GM12878 (cell line): ENCODE results near the gene ANKRD11. TPM values are rescaled to one million over a fixed set of nuclear protein-coding genes. Genes with fewer than 3 reads are reported as not detected.

ENCODE experiments used
- ATAC-seq: fragments of 200-7000 bp; cut with Tn5 transposase; 3 replicates; pipeline ENCODE4 v1.9.1; 2020; ENCODE audit warnings: mild to moderate bottlenecking, moderate library complexity
- BruUV-seq: library from RNA; stranded (reverse); fragments of 400-500 nt; replicated peaks from 2 replicates; lab custom pipeline; 2021; lab: Mats Ljungman, UMichigan
- CTCF ChIA-PET: fragments of 300-600 bp; sonication (Branson Sonifier 250); formaldehyde crosslinking; extraction: SDS; loops from one replicate; lab custom pipeline; 2021; ENCODE audit warnings: inconsistent platforms; lab: Yijun Ruan, JAX
- POLR2A ChIA-PET: fragments of 350-600 bp; formaldehyde crosslinking; extraction: SDS; loops from one replicate; lab custom pipeline; 2021; ENCODE audit warnings: inconsistent platforms; lab: Charles Lee
- RAD21 ChIA-PET: fragments of 300-600 bp; sonication (Branson Sonifier 250); formaldehyde crosslinking; loops from one replicate; lab custom pipeline; 2023; ENCODE audit warnings: antibody characterized with exemption; ENCODE audit not compliant: unreplicated experiment; lab: Charles Lee
- SMC1A ChIA-PET: fragments of 300-600 bp; sonication (Branson Sonifier 250); formaldehyde crosslinking; loops from one replicate; lab custom pipeline; 2023; ENCODE audit not compliant: unreplicated experiment, uncharacterized antibody; lab: Charles Lee
- DNase-seq: peaks from one replicate; pipeline ENCODE4 v3.0.0-alpha.2; 2011; ENCODE audit warnings: low read depth, low spot score
- FAIRE-seq: peaks from 3 replicates; lab custom pipeline; 2011; peaks lifted over from hg19 to GRCh38; lab: Jason Lieb, UNC
- H2AFZ ChIP-seq: 2 replicates; pipeline ENCODE4 v1.6.0; 2011; ENCODE audit warnings: low read depth, low read length, control low read depth; ENCODE audit not compliant: control insufficient read depth
- H3K27ac ChIP-seq: 2 replicates; pipeline ENCODE4 v1.5.1; 2011; ENCODE audit warnings: control low read depth; ENCODE audit not compliant: control insufficient read depth, insufficient read depth
- H3K27me3 ChIP-seq, 2 experiments: replicated peaks in 1 of 2; 2 replicates each; pipeline versions ENCODE4 v1.6.0 to v1.6.1; 2011; ENCODE audit warnings: low read length in 1 of 2; ENCODE audit not compliant: control insufficient read depth in 2 of 2, insufficient read depth in 2 of 2
- H3K36me3 ChIP-seq, 2 experiments: 2 replicates each; pipeline ENCODE4 v1.5.1; 2011; ENCODE audit warnings: low read length in 1 of 2; ENCODE audit not compliant: control insufficient read depth in 2 of 2, insufficient read depth in 2 of 2
- H3K4me1 ChIP-seq: 2 replicates; pipeline ENCODE4 v1.6.1; 2011; ENCODE audit warnings: mild to moderate bottlenecking, low read length, moderate library complexity, mixed read lengths; ENCODE audit not compliant: control insufficient read depth, insufficient read depth
- H3K4me2 ChIP-seq: 2 replicates; pipeline ENCODE4 v1.6.0; 2011; ENCODE audit warnings: control low read depth; ENCODE audit not compliant: control insufficient read depth, insufficient read depth
- H3K4me3 ChIP-seq: fragments of 200-600 bp; sonication (generic); 2 replicates; pipeline ENCODE4 v1.5.1; 2016
- H3K79me2 ChIP-seq: 2 replicates; pipeline ENCODE4 v1.6.0; 2011; ENCODE audit warnings: low read length; ENCODE audit not compliant: control insufficient read depth, insufficient read depth
- H3K9ac ChIP-seq: 2 replicates; pipeline ENCODE4 v1.8.0; 2011; ENCODE audit warnings: low read length, control low read depth, mixed read lengths; ENCODE audit not compliant: control insufficient read depth, insufficient read depth
- H3K9me3 ChIP-seq: replicated peaks from 3 replicates; pipeline ENCODE4 v1.5.1; 2011; ENCODE audit warnings: mild to moderate bottlenecking, low read length; ENCODE audit not compliant: control insufficient read depth, insufficient read depth
- H4K20me1 ChIP-seq: 2 replicates; pipeline ENCODE4 v1.6.0; 2011; ENCODE audit not compliant: control insufficient read depth, insufficient read depth
- EGR1 ChIP-seq, 2 experiments: IDR thresholded peaks; 1 replicate in 1 of 2; 2 replicates in 1 of 2; pipeline ENCODE4 v1.6.1; 2011 to 2012; ENCODE audit warnings: low read depth in 2 of 2, low read length in 2 of 2, borderline replicate concordance in 1 of 2, mild to moderate bottlenecking in 1 of 2, moderate library complexity in 1 of 2
- IRF5 ChIP-seq: fragments of 450-650 bp; IDR thresholded peaks from 2 replicates; pipeline ENCODE4 v1.6.1; 2017; ENCODE audit warnings: borderline replicate concordance
- NFIC ChIP-seq: IDR thresholded peaks from 2 replicates; pipeline ENCODE4 v1.6.1; 2012; ENCODE audit warnings: low read depth, mild to moderate bottlenecking, inconsistent platforms, low read length, moderate library complexity
- NRF1 ChIP-seq: conservative IDR thresholded peaks from 2 replicates; pipeline ENCODE4 v1.6.1; 2011; ENCODE audit warnings: mild to moderate bottlenecking, low read depth, low read length, improper control_type of control experiment
- POLR2A ChIP-seq: IDR thresholded peaks from 2 replicates; pipeline ENCODE4 v1.6.1; 2011; ENCODE audit warnings: low read depth, mild to moderate bottlenecking, low read length
- WGBS: methylation state at CpG from one replicate; pipeline ENCODE4 v1.1.6; 2016; ENCODE audit warnings: low lambda C conversion rate; ENCODE audit not compliant: insufficient replicate concordance, insufficient coverage; ENCODE audit errors: missing lambda C conversion rate; 5-methylcytosine and 5-hydroxymethylcytosine counted together
- in situ Hi-C: fragments of 300-500 bp; cut with MboI; formaldehyde crosslinking; loops from 9 replicates; pipeline ENCODE4 v1.14.3; 2018; ENCODE audit warnings: mixed read lengths
- intact Hi-C: fragments of 100-400 bp; cut with micrococcal nuclease; formaldehyde crosslinking; loops from one replicate; pipeline ENCODE4 v1.14.2; 2022; ENCODE audit not compliant: unreplicated experiment
- polyA plus RNA-seq, 11 experiments: library from polyadenylated mRNA; depleted of rRNA in 4 of 11; unstranded in 6 of 11; stranded (reverse) in 5 of 11; fragments of >200 nt; fragmentation: Nextera tagmentation in 4 of 11; fragmentation: Illumina TruSeq in 1 of 11; extraction: Ambion mirVana in 4 of 11; extraction: Trizol in 1 of 11; gene quantifications; 1 replicate in 1 of 11; 2 replicates in 10 of 11; pipeline versions ENCODE4 v1.2.1 to v1.2.3, GENCODE V29; 2011 to 2016; ENCODE audit warnings: inconsistent platforms in 2 of 11, missing spikeins in 2 of 11, low read depth in 1 of 11
- total RNA-seq, 4 experiments: library from RNA; depleted of rRNA in 3 of 4; stranded (reverse); fragments of >200 nt in 3 of 4; fragmentation: Illumina TruSeq in 1 of 4; extraction: Trizol in 1 of 4; gene quantifications; 2 replicates each; pipeline versions ENCODE4 v1.2.1 to v1.2.3, GENCODE V29; 2013 to 2021
- TF ChIP-seq, protein P1 (sequence below): fragments of 150-350 bp; IDR thresholded peaks from 2 replicates; pipeline ENCODE4 v1.6.1; 2016; ENCODE audit warnings: low read depth, low read length

ANKRD11 gene
- total and polyA plus RNA-seq, 10 of the 15 experiments (the other 5 are each of a cell fraction or from before 2014, with no cell fraction given) = 5.1 to 103 (median 27.4) TPM

GRCh38 chr16:89313583-89313982 is 176.8 kb downstream of the ANKRD11 start (continued):
- no peak for TF ChIP-seq IRF5
- TF ChIP-seq, protein P1, sequence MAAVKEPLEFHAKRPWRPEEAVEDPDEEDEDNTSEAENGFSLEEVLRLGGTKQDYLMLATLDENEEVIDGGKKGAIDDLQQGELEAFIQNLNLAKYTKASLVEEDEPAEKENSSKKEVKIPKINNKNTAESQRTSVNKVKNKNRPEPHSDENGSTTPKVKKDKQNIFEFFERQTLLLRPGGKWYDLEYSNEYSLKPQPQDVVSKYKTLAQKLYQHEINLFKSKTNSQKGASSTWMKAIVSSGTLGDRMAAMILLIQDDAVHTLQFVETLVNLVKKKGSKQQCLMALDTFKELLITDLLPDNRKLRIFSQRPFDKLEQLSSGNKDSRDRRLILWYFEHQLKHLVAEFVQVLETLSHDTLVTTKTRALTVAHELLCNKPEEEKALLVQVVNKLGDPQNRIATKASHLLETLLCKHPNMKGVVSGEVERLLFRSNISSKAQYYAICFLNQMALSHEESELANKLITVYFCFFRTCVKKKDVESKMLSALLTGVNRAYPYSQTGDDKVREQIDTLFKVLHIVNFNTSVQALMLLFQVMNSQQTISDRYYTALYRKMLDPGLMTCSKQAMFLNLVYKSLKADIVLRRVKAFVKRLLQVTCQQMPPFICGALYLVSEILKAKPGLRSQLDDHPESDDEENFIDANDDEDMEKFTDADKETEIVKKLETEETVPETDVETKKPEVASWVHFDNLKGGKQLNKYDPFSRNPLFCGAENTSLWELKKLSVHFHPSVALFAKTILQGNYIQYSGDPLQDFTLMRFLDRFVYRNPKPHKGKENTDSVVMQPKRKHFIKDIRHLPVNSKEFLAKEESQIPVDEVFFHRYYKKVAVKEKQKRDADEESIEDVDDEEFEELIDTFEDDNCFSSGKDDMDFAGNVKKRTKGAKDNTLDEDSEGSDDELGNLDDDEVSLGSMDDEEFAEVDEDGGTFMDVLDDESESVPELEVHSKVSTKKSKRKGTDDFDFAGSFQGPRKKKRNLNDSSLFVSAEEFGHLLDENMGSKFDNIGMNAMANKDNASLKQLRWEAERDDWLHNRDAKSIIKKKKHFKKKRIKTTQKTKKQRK = no peak
- no peak for TF ChIP-seq EGR1 (IDR thresholded peaks at IDR 0.05; ENCODE audit: borderline replicate concordance in 1 of 2, low read depth in 2 of 2, low read length in 2 of 2)
- no peak for TF ChIP-seq NFIC

DNA sequence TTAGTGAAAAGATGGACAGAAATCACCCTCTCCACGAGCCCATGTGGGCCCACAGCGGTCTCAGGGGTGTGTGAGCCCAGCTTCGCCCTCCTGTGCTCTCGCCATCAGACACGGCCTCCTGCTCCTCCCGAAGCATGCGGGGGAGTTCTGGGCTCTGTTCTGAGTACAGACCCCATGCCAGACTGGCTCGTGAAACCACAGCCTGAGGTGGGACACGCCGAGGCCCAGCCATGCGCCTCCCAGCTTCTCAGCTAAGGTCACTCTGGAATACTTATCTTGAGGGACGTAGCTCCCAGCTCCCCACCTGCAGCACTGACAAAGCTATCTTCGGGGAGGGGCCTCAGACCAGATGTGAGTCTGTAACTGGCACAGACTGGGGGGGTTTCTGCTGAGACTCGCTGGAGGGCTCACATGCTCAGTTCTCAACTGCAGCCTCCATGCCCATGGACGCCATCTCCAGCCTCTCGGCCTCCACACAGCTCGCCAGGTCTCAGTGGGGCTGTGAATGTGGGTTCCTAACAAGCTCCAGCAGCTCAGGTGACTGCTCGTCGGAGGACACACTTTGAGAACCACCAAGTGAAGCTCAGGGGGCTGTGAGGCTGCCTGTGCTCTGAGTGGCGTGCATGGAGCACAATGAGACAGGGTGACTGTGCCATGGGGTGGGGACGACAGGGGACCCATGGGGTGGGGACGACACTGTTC is 177.6 kb downstream of the ANKRD11 start:
- no peak for ATAC-seq
- SMC1A ChIA-PET = interaction anchor here (1.9 to 2.0 kb wide), 2 partner anchors 14 to 49 kb away, joined by 4 to 7 read pairs; no protein-coding TSS in a partner anchor
- no peak for FAIRE-seq
- Histone ChIP-seq H3K9ac (no peak overlapping the region), H4K20me1 (peaks cover 16% of the 10 kb centered on the region), H3K4me3 (no peak overlapping the region), H3K27me3 (no peaks in the 10 kb centered on the region), H3K4me2 (no peak overlapping the region), H3K36me3 (peaks cover 17 to 40% of the 10 kb centered on the region in 2 experiments; a peak in 3 of 4 replicates), H3K27ac (no peak overlapping the region), H3K4me1 (peaks cover 22% of the 10 kb centered on the region), H3K9me3 (no peaks in the 10 kb centered on the region), H2AFZ (no peak overlapping the region), H3K79me2 (peaks cover 78% of the 10 kb centered on the region)
- intact Hi-C loops = no loop called here
- RAD21 ChIA-PET = no interaction called here
- BruUV-seq = no TSS peak
- 95% methylated on average over 22 of the region's 22 CpGs for WGBS
- CTCF ChIA-PET = no interaction called here
- DNase-seq = no peak
- in situ Hi-C loops = no loop called here
- TF ChIP-seq POLR2A (0 out of 2 replicates have a peak, but pooled peaks have one; percentile 1), NRF1 (no peak)
- POLR2A ChIA-PET = interaction anchor here (0.5 to 0.6 kb wide), 2 partner anchors 344 to 449 kb away, joined by 4 to 7 read pairs; no protein-coding TSS in a partner anchor
